Panc1 (cell line): Measurements from ENCODE around the gene IER3.

ENCODE experiments used
- POLR2AphosphoS5 ChIP-seq: IDR thresholded peaks from 2 replicates; pipeline ENCODE4 v1.6.1; 2012; ENCODE audit warnings: mild to moderate bottlenecking, low read depth, low read length, moderate library complexity
- SIN3A ChIP-seq: IDR thresholded peaks from 2 replicates; pipeline ENCODE4 v1.6.1; 2012; ENCODE audit warnings: low read depth, mild to moderate bottlenecking, low read length, moderate library complexity, borderline replicate concordance; ENCODE audit not compliant: insufficient read depth
- TF ChIP-seq, protein P1 (sequence below): fragments of 450-650 bp; IDR thresholded peaks from 2 replicates; pipeline ENCODE4 v1.5.1; 2017; ENCODE audit warnings: mild to moderate bottlenecking

DNA sequence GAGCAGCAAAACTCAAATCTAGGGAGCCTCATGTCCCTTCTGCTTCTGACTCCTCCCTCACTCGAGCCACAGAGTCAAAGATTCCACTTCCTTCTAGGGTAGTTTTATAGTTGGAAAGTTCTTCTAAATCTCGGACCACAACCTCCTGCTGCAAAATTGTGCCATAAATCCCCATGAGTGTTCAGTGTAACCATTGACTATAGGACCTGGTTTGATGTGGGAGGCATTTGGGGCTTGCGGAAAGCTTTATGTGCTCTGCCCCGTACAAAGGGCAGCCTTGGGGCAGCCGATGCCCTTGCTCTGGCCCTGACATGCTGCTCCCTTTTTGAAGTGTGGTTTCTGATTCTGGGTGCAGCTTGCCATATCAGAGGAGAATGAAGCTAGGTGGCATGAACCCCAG lies 43.6 kb upstream of the IER3 start:
- TF ChIP-seq, protein P1, sequence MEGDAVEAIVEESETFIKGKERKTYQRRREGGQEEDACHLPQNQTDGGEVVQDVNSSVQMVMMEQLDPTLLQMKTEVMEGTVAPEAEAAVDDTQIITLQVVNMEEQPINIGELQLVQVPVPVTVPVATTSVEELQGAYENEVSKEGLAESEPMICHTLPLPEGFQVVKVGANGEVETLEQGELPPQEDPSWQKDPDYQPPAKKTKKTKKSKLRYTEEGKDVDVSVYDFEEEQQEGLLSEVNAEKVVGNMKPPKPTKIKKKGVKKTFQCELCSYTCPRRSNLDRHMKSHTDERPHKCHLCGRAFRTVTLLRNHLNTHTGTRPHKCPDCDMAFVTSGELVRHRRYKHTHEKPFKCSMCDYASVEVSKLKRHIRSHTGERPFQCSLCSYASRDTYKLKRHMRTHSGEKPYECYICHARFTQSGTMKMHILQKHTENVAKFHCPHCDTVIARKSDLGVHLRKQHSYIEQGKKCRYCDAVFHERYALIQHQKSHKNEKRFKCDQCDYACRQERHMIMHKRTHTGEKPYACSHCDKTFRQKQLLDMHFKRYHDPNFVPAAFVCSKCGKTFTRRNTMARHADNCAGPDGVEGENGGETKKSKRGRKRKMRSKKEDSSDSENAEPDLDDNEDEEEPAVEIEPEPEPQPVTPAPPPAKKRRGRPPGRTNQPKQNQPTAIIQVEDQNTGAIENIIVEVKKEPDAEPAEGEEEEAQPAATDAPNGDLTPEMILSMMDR: no peak
- no peak for TF ChIP-seq SIN3A
- peak; percentile 47; the same call in 1 of the 2 replicates for TF ChIP-seq POLR2AphosphoS5
